MG63 (cell line): ENCODE data around the gene TSPEAR. TPM values are rescaled to one million over a fixed set of nuclear protein-coding genes. Genes with fewer than 3 reads are reported as not detected.
A peak's percentile ranks its signal among the peaks of the same experiment; 100 is the strongest.
"Not testable (repeated sequence)": the region's sequence is repeated elsewhere in the genome, so short reads cannot be mapped to it uniquely, and the experiment has no call there.

ENCODE experiments used
- DNase-seq: peaks from one replicate; pipeline ENCODE4 v3.0.0-alpha.2; 2020
- H3K27me3 ChIP-seq: fragments of 250-450 bp; sonication (Bioruptor Pico); 2 replicates; pipeline ENCODE4 v1.5.1; 2020; ENCODE audit warnings: mild to moderate bottlenecking, moderate library complexity
- H3K36me3 ChIP-seq: fragments of 250-450 bp; sonication (Bioruptor Pico); 2 replicates; pipeline ENCODE4 v1.5.1; 2020; ENCODE audit warnings: mild to moderate bottlenecking, moderate library complexity
- H3K4me3 ChIP-seq: fragments of 250-450 bp; sonication (Bioruptor Pico); 2 replicates; pipeline ENCODE4 v1.5.1; 2020; ENCODE audit warnings: mild to moderate bottlenecking, moderate library complexity
- H3K9me3 ChIP-seq: fragments of 250-450 bp; sonication (Bioruptor Pico); 2 replicates; pipeline ENCODE4 v1.5.1; 2020; ENCODE audit warnings: mild to moderate bottlenecking, moderate library complexity
- total RNA-seq: library from RNA; depleted of rRNA; stranded (reverse); fragments of >200 nt; shearing (Covaris generic); gene quantifications from 2 replicates; pipeline ENCODE4 v1.2.3, GENCODE V29; 2014; ENCODE audit warnings: low replicate concordance

Gene TSPEAR
- total RNA-seq, 1 experiment from 2014 or later = not detected

DNA sequence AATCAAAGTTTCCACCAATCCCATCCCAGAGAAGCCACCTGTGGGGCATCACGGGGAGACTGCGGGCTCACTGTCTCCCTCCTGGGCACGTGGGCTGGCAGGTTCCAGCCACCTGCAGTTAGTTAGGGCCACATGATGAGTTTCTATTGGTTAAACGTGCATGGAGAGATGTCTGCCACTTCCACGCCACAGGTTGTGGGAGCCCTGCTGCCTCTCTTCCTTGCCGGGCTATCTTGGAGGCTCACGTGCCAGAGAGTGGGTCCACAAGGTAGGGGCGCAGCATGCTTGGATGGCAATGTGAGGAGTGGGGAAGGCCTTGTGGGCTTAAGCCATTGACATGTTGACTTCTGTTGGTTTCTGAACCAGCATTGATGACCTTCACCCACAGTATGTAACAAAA lies 107.5 kb downstream of the TSPEAR start:
- Histone ChIP-seq H3K4me3 (no peak overlapping the region), H3K9me3 (peaks cover 13% of the 10 kb centered on the region), H3K27me3 (peaks cover 35% of the 10 kb centered on the region), H3K36me3 (no peaks in the 10 kb centered on the region)
- no peak for DNase-seq

GRCh38 chr21:44603109-44603875 lies 108.1 kb downstream of the TSPEAR start:
- H3K4me3 ChIP-seq = no peak overlapping the region
- no peaks in the 10 kb centered on the region for H3K36me3 ChIP-seq
- H3K27me3 ChIP-seq = peaks cover 34% of the 10 kb centered on the region
- peaks cover 12% of the 10 kb centered on the region for H3K9me3 ChIP-seq
- no peak for DNase-seq

DNA sequence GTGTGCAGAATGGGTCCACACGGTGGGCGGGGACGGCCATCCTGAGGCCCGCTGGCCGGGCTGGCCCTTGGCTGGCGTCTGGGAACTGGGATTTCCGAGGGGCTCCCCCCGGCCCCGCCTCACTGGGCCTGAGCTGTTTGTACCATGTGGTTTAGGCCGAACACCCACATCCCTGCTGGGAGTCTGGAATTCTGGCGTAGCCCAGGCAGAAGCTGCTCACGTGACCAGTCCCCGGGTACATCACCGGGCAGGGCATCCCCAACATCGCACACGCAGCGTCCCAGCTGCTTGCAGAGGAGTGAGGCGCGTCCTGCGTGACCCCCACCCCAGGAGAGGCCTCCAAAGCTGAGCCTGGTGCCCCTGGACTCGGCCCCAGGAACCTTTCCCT lies 108.9 kb downstream of the TSPEAR start:
- peaks cover 27% of the 10 kb centered on the region for H3K27me3 ChIP-seq
- peaks cover 9% of the 10 kb centered on the region for H3K9me3 ChIP-seq

DNA sequence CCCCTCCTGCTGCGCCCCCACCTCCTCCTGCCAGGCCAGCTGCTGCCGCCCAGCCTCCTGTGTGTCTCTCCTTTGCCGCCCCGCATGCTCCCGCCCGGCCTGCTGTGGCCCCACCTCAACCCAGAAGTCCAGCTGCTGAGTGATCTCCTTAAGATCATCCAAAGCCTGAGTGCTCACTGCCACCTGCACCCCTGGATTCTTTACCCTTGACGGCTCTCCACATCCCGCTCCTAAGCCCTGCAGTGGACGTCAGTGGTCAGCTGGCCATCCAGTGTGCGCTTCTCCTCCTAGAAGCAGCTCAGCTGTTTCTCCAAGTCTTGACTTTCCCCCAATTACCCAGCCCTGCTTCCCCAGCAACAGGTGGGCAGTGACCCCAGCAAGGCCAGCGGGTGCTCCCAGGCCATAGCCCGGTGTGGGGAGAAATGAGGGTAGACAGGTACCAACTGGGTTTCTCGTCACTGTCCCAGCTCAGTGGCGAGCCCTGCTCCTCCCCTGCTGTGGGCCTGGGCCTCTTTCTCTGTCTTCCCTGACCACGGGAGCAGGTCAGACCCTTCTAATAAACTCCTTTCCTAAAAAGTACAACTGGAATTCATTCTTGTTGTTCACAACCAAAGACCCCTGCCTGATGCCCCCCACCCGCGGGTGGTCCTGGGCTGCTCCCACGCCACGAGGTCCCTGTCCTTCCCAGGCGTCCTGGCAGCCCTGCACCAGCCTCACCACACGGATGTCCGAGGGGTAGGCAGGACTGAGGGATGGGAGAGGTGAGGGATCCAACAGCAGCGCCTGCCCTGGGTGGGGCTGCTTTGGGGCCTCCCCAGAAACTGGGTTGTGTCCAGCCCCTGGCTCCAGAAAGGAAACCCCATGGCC lies 109.5 kb downstream of the TSPEAR start:
- Histone ChIP-seq H3K9me3 (peaks cover 8% of the 10 kb centered on the region), H3K36me3 (no peaks in the 10 kb centered on the region), H3K27me3 (peaks cover 20% of the 10 kb centered on the region), H3K4me3 (no peak overlapping the region)
- no peak for DNase-seq

More for the DNA sequence above, 108.9 kb downstream of the TSPEAR start:
- H3K36me3 ChIP-seq = no peaks in the 10 kb centered on the region
- H3K4me3 ChIP-seq = no peak overlapping the region
- DNase-seq = no peak

DNA sequence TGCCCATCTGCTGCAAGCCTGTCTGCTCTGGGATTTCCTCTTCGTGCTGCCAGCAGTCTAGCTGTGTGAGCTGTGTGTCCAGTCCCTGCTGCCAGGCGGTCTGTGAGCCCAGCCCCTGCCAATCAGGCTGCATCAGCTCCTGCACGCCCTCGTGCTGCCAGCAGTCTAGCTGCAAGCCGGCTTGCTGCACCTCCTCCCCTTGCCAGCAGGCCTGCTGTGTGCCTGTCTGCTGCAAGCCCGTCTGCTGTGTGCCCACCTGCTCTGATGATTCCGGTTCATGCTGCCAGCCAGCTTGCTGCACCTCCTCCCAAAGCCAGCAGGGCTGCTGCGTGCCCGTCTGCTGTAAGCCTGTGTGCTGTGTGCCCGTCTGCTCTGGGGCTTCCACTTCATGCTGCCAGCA lies 110.3 kb downstream of the TSPEAR start:
- peaks cover 17% of the 10 kb centered on the region for H3K27me3 ChIP-seq
- not testable (repeated sequence) for H3K9me3 ChIP-seq, H3K36me3 ChIP-seq, H3K4me3 ChIP-seq
- peak; percentile 63 for DNase-seq

DNA sequence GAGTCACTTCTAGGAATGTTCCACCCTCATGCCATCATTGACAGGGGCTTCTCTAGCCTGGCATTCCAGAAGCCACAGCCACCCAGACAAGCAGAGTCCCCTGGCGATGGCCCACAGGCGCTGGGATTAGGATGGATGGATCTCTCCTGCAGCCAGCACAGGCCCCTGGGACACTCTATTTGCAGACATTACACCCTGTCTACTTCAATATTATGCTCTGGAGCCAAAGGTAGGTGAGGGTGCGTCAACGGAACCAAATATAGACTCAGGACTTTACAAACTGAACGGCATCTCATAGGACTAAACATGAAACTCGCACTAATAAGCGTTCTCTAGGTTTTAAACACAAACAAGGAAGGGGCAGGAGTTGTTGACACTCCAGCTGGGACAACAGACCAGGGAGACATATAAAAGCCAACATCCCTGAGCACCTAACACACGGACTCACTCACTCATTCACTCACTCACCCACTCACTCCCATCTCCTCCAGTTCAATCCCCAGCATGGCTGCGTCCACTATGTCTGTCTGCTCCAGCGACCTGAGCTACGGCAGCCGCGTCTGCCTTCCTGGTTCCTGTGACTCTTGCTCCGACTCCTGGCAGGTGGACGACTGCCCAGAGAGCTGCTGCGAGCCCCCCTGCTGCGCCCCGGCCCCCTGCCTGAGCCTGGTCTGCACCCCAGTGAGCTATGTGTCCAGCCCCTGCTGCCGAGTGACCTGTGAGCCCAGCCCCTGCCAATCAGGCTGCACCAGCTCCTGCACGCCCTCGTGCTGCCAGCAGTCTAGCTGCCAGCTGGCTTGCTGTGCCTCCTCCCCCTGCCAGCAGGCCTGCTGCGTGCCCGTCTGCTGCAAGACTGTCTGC lies 111.0 kb downstream of the TSPEAR start, which contains the start of gene KRTAP10-7:
TSS of gene KRTAP10-7 (plus strand) at position 480 of the 861 bp plus-strand sequence. CDS start at position 505, 25 bp downstream.
- H3K36me3 ChIP-seq, H3K9me3 ChIP-seq, H3K4me3 ChIP-seq, DNase-seq: not testable (repeated sequence)
- H3K27me3 ChIP-seq = peaks cover 23% of the 10 kb centered on the region

- no peak for DNase-seq
- H3K4me3 ChIP-seq = no peak overlapping the region
- H3K27me3 ChIP-seq = peaks cover 18% of the 10 kb centered on the region
- H3K36me3 ChIP-seq = no peaks in the 10 kb centered on the region
- no peaks in the 10 kb centered on the region; the same call in 1 of the 2 replicates for H3K9me3 ChIP-seq
Measured at GRCh38 chr21:44599264-44600029, 111.9 kb downstream of the TSPEAR start.

DNA sequence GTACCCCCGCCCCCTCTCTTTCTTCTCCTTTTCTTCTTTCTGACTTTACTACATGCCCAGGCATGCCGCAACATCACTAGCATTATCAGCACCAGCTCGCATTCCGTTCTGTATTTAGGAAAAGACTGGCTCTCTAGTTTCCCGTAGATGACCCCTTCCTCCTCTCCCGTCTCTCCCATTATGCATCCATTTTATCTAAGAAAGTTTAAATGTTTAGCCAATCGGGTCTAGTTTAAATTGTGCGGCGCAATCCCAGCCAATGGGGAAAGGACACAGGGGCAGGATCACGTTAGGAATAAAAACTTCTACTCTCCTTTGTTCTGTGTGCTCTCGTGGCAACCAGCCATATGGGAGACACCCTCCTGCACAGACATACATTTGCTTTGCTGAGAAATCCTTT lies 113.3 kb downstream of the TSPEAR start:
- no peak for DNase-seq
- no peak overlapping the region for H3K4me3 ChIP-seq
- H3K9me3 ChIP-seq = no peaks in the 10 kb centered on the region
- peaks cover 11% of the 10 kb centered on the region; the same call in 1 of the 2 replicates for H3K27me3 ChIP-seq
- H3K36me3 ChIP-seq = no peaks in the 10 kb centered on the region

DNA sequence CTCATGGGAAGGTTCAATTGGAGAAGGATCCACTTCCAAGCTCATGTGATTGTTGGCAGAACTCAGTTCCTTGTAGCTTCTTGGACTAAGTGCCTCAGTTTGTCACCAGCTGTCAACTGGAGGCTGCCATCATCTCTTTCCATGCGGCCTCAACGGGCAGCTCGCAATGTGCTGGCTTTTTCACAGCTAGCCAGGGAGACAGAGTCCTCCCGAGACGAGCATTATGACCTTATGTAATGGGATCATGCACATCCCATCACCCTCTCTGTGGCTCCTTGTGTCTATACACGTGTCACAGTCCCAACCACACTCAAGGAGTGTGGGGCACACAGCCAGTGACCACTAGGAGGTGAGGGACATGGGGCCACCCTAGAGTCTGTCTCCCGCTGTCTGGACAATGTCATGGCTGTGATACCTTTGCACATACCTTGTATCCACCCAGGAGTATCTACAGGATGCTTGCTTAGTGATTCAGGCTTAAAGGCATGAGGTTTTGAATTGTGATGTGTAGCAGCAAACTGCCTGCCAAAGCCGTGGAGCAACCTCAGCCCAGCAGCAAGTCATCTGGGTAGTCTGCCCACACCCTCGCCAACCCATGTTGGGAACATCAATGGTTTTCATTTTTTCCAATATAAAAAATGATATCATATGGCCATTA lies 115.2 kb downstream of the TSPEAR start:
- Histone ChIP-seq H3K9me3 (no peaks in the 10 kb centered on the region), H3K27me3 (peaks cover 11% of the 10 kb centered on the region; the same call in 1 of the 2 replicates), H3K4me3 (no peak overlapping the region), H3K36me3 (no peaks in the 10 kb centered on the region)
- peak; percentile 61 for DNase-seq

DNA sequence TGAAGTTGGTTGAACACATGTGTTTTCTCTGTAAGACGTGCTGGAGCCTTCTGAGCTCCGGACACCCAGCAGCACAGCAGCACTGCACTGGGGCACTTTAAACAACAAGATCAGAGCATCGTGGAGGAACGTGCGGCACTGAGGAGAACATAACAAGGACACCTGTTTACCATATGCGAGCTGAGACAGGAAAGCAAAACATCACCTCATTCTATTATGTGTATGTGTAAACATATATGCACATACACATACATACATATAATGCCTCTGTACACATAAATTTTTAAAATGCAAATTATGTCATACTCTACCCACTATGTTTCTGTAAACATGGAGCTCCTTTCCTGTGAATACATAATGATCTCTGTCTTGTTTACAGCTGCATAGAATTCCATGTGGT lies 115.8 kb downstream of the TSPEAR start:
- Histone ChIP-seq H3K9me3 (no peaks in the 10 kb centered on the region), H3K36me3 (no peaks in the 10 kb centered on the region), H3K4me3 (no peak overlapping the region), H3K27me3 (peaks cover 11% of the 10 kb centered on the region; the same call in 1 of the 2 replicates)
- DNase-seq = no peak

DNA sequence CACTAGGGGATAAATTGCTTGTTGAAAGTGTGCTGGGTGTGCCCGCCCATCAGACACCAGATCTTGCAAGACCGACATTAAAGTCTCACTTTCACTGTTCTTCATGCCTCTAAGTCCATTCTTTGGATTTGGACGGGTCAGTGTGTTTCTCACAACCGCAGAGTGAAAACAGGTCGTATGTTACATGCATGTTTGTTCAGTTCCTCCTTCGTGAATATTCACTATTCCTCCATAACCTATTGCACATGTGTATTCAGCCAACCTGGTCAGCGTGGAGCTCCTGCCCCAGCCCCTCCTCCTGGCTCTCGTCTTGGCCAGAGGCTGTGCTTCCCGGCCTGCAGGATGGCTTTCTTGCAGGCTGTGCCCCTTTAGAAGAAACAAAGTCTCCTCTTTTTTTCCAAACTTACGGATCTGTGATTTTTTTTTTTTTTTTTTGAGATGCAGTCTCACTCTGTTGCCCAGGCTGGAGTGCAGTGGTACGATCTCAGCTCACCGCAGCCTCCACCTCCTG lies 116.9 kb downstream of the TSPEAR start:
- Histone ChIP-seq H3K4me3 (no peak overlapping the region), H3K27me3 (peaks cover 11% of the 10 kb centered on the region; the same call in 1 of the 2 replicates), H3K36me3 (no peaks in the 10 kb centered on the region), H3K9me3 (no peaks in the 10 kb centered on the region)
- DNase-seq = no peak

DNA sequence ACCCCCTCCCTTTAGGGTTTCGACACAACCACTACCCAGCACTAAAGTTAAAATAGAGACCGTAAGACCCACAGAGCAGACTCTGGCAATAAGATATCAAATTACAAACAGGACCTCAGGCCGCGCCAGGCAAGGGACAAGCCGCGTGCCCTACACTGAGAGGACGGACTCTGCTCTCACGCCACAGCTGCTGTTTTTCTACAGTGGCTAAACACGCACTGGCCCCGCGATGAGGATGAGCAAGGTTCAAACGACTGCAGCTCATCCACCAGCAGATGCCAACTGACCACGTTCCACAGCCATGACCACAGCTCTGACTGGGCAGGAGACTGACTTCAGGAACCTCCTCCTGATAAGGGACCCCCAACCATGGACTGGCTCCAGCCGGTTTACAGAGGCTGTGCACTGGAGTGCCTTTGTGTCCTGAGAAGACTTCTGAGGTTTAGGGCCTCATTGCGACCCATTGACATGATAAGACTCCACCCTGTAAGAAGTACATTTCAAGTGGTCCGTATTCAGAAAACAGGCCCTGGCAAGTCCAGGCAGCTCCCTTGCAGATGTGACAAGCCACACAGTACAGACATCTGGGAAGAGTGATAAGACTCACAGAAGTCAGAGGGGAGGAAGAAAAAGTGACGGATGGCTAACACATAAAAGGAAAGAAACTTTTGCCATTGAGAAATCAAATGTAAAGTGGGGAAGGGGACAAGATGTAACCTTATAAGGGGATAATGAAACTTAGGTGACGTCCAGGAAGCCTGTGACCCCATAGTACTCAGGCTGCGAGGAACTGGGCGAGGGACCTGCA lies 117.6 kb downstream of the TSPEAR start:
- no peaks in the 10 kb centered on the region for H3K9me3 ChIP-seq
- peaks cover 11% of the 10 kb centered on the region; the same call in 1 of the 2 replicates for H3K27me3 ChIP-seq
- H3K4me3 ChIP-seq = no peak overlapping the region
- no peak for DNase-seq
- H3K36me3 ChIP-seq = no peaks in the 10 kb centered on the region

DNA sequence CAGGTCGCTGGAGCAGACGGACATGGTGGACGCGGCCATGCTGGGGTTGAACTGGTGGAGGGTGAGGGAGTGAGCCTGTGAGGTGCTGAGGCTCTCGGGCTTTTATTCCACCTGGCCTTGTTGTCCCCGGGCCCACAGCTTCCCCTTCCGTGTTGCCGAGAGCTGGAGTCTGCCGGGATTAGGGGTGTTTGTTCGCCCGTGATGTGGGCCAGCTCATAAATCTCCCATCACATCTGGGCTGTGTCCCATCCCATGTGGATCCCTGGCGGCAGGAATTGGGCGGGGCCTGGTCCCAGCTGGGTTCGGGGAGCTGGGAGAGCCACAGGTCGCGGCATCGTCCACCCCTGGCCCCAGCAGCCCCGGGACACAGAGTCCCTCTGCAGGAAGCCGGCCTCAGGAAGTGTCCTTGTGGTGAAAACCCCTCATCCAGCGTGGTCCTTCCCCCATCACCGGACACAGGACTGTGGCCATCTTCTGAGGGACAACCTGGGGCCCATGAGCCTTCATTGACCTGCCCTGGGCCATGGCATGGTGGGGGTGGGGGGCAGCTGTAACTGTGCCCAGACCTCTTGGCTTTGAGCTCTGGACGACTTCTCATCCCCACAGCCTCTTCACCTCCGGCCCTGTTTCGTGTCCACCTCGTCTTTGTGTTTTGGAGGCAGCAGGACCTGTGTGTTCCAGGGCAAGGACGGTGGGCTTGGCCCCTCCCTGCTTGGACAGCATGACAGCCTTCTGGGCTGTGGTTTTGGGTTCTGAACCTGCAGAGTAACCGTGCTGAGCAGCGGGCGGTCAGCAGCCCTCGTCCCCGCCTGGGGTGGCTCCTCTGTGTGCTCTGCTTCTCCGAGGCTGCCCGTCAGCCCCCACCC lies 118.7 kb downstream of the TSPEAR start, which contains the start of gene KRTAP10-6:
TSS of gene KRTAP10-6 (minus strand) at position 60 of the 866 bp plus-strand sequence. CDS start at position 39, 21 bp downstream.
- Histone ChIP-seq H3K36me3 (no peaks in the 10 kb centered on the region), H3K9me3 (no peaks in the 10 kb centered on the region), H3K4me3 (no peak within 1 kb of the TSS), H3K27me3 (peaks cover 11% of the 10 kb centered on the region; the same call in 1 of the 2 replicates)
- DNase-seq = no peak

DNA sequence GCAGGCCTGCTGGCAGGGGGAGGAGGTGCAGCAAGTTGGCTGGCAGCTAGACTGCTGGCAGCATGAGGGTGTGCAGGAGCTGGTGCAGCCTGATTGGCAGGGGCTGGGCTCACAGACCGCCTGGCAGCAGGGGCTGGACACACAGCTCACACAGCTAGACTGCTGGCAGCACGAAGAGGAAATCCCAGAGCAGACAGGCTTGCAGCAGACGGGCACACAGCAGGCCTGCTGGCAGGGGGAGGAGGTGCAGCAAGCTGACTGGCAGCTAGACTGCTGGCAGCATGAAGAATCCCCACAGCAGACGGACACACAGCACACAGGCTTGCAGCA lies 119.6 kb downstream of the TSPEAR start:
- H3K27me3 ChIP-seq = peaks cover 11% of the 10 kb centered on the region; the same call in 1 of the 2 replicates
- H3K9me3 ChIP-seq, H3K4me3 ChIP-seq, H3K36me3 ChIP-seq: not testable (repeated sequence)
- peak; percentile 89 for DNase-seq
